C4-2B (cell line): ENCODE results near the gene PITPNM3.

Experiments used
- CTCF ChIP-seq: fragments of 450-650 bp; conservative IDR thresholded peaks from 2 replicates; pipeline ENCODE4 v1.5.1; 2017; ENCODE audit warnings: mild to moderate bottlenecking
- ZFX ChIP-seq: fragments of 450-650 bp; IDR thresholded peaks from 2 replicates; pipeline ENCODE4 v1.6.1; 2017

- TF ChIP-seq CTCF (no peak), ZFX (no peak)
These were observed 74.3 kb downstream of the PITPNM3 start for GRCh38 chr17:6482105-6482455.
